AG04450 (cell line): Measurements from ENCODE around the gene TNNC1. TPM values are rescaled to one million over a fixed set of nuclear protein-coding genes. Genes with fewer than 3 reads are reported as not detected.

ENCODE experiments used
- CTCF ChIA-PET: fragments of 300-600, 350-600 bp; formaldehyde crosslinking; extraction: SDS; loops from one replicate; lab custom pipeline; 2022; ENCODE audit warnings: antibody characterized with exemption, inconsistent platforms; lab: Charles Lee
- POLR2A ChIA-PET: fragments of 350-600 bp; formaldehyde crosslinking; extraction: SDS; loops from one replicate; lab custom pipeline; 2021; ENCODE audit warnings: antibody characterized with exemption, inconsistent platforms; lab: Yijun Ruan, JAX
- DNase-seq: peaks from one replicate; pipeline ENCODE4 v3.0.0-alpha.2; 2011; ENCODE audit warnings: low read depth, low spot score
- H3K27ac ChIP-seq: one replicate; pipeline ENCODE4 v1.5.1; 2012; ENCODE audit warnings: low read depth, low read length, control low read depth
- H3K27me3 ChIP-seq: one replicate; pipeline ENCODE4 v1.6.0; 2012; ENCODE audit warnings: low read length; ENCODE audit not compliant: control insufficient read depth, insufficient read depth
- H3K4me3 ChIP-seq: 2 replicates; pipeline ENCODE4 v1.5.1; 2011; ENCODE audit warnings: mild to moderate bottlenecking, low read depth, low read length, control low read depth
- H3K9me3 ChIP-seq: 2 replicates; pipeline ENCODE4 v1.5.1; 2012; ENCODE audit warnings: low read length; ENCODE audit not compliant: control insufficient read depth, insufficient read depth
- polyA plus RNA-seq: library from polyadenylated mRNA; depleted of rRNA; stranded (reverse); fragments of >200 nt; gene quantifications from 2 replicates; pipeline ENCODE4 v1.2.3, GENCODE V29; 2011
- TF ChIP-seq, protein P1 (sequence below): IDR thresholded peaks from 2 replicates; pipeline ENCODE4 v1.5.1; 2011; ENCODE audit warnings: low read depth, low read length, control low read depth, inconsistent platforms

TNNC1 gene
- polyA plus RNA-seq, 1 experiment = 1.7 TPM

DNA sequence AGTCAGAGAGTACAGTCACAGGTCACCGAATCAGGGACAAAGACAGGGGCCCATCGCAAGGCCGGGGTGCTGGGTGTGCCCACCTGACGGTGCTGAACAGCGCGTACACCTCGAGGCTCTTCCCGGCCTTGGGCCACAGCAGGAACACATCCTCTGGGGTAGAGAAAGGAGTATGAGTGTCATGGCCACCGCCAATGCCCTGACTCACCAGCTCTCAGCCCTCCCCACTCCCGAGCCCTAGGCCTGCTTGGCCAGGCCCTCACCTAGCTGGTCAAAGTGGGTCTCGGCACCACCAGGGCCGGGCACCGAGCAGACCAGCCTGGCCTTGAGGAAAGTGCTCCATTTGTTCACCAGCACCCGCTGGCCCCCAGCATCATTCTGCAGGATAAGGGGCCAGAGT lies 13.2 kb downstream of the TNNC1 start:
- Histone ChIP-seq H3K4me3 (no peak overlapping the region), H3K27ac (no peak overlapping the region), H3K27me3 (peaks cover 6% of the 10 kb centered on the region), H3K9me3 (no peaks in the 10 kb centered on the region)
- DNase-seq = no peak
- POLR2A ChIA-PET = no interaction called here
- TF ChIP-seq, protein P1, sequence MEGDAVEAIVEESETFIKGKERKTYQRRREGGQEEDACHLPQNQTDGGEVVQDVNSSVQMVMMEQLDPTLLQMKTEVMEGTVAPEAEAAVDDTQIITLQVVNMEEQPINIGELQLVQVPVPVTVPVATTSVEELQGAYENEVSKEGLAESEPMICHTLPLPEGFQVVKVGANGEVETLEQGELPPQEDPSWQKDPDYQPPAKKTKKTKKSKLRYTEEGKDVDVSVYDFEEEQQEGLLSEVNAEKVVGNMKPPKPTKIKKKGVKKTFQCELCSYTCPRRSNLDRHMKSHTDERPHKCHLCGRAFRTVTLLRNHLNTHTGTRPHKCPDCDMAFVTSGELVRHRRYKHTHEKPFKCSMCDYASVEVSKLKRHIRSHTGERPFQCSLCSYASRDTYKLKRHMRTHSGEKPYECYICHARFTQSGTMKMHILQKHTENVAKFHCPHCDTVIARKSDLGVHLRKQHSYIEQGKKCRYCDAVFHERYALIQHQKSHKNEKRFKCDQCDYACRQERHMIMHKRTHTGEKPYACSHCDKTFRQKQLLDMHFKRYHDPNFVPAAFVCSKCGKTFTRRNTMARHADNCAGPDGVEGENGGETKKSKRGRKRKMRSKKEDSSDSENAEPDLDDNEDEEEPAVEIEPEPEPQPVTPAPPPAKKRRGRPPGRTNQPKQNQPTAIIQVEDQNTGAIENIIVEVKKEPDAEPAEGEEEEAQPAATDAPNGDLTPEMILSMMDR = no peak
- CTCF ChIA-PET = interaction anchor here (1.0 kb wide), 1 partner anchor 28 kb away, joined by 3 read pairs; no protein-coding TSS in a partner anchor

DNA sequence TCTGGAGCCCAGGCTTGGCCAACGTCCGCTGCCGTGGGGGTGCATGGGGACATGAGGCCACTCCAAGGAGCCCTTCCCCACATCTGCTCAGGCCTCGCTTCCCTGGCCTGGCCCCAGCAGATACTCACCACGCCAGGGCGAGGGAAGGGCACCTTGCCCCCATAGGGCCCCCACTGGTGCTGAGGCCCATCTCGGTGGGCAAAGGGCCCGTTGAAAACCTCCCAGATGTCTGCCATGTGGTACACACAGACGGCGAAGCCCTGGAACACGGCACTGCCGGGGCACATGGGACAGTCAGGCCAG lies 13.6 kb downstream of the TNNC1 start:
- TF ChIP-seq, protein P1 = no peak
- H3K9me3 ChIP-seq = no peaks in the 10 kb centered on the region
- peaks cover 6% of the 10 kb centered on the region for H3K27me3 ChIP-seq
- H3K27ac ChIP-seq = no peak overlapping the region
- DNase-seq = no peak
- CTCF ChIA-PET = no interaction called here
- no peak overlapping the region for H3K4me3 ChIP-seq
- POLR2A ChIA-PET = no interaction called here

DNA sequence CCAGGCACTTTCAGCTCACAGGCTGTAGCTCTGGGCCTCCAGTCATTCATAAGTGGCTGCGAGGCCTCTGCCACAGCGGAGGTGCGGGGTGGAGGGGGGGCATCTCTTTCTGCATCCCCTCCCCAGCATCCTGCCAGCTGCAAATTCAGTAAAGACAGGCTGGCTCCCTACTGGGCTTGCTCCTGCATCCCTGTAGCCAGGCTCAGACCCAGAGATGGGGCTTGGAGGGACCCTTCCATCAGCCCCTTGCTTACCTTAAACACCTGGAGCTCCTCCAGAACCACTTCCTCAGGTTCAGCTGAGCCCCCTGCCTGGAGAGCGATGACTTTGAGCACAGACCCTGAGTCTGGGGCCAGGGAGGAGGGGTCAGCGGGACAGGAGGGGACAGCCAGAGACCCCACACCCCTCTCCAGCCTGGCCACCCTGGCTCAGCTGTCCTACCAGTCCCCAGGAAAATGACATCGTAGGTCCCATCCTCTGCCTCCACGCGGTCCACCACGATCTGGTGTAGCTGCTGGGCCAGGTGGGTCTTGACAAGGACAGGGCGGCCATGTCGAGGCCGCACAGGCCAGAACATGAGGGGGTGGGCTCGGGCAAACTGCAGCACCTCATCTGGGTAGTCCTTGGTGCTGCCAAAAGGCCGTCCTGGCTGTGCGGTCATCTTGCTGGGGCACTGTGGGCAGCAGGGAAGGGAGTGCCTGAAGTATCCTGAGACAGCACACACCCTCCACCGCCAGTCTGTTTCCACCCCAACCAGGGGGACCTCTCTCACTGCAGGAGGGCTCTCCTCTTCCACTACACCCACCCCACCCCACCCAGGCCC lies 14.2 kb downstream of the TNNC1 start:
- TF ChIP-seq, protein P1 = no peak

DNA sequence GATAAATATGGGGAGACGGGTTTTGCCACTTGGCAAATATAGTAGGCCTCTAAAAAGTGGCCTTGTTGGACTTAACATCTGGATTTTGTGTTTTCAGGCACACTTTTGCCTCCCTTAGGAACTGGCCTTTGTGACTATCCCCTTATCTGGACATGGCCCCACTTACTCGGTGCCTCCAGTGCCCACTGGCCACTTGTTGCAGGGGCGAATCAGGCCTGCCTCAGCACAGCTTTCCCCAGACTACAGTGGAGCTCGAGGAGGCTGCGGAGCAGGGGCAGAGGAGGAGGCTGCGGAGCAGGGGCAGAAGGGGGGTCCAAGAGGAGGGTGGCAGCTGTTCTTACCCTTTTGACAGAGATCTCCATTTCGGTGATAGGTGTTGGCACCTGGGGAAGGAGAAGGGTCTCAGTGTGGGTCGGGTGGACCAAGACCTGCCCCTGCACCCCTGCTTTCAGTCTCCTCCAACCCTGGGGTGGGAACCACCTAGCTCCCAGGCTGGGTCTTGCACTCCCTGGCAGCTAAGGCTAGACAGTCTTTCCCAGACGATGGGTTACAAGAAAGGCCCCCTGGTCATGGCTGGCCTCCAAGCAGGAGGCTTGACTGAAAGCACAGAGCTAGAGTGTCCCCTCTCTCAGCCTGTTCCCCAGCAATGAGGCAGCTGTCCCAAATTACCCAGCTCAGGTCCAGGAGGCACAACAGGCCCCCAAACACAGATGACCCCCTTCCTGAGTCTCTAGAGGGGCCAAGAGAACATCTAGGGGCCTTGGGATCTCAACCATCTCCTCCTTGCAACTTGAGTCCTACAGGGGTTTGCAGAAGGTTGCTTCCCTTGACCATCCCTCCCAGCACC lies 15.0 kb downstream of the TNNC1 start:
- ChIA-PET POLR2A (no interaction called here), CTCF (interaction anchor here (0.7 to 0.8 kb wide), 2 partner anchors 9 to 10 kb away, joined by 3 to 5 read pairs; no protein-coding TSS in a partner anchor)
- no peak for DNase-seq
- Histone ChIP-seq H3K9me3 (no peaks in the 10 kb centered on the region), H3K4me3 (no peak overlapping the region), H3K27ac (no peak overlapping the region), H3K27me3 (peaks cover 13% of the 10 kb centered on the region)
- TF ChIP-seq, protein P1 = no peak

More for the DNA sequence above, 14.2 kb downstream of the TNNC1 start:
- no peak for DNase-seq
- Histone ChIP-seq H3K27ac (no peak overlapping the region), H3K9me3 (no peaks in the 10 kb centered on the region), H3K4me3 (no peak overlapping the region), H3K27me3 (peaks cover 6% of the 10 kb centered on the region)
- ChIA-PET CTCF (interaction anchor here (0.7 to 0.8 kb wide), 2 partner anchors 8 to 9 kb away, joined by 3 to 5 read pairs; no protein-coding TSS in a partner anchor), POLR2A (no interaction called here)

DNA sequence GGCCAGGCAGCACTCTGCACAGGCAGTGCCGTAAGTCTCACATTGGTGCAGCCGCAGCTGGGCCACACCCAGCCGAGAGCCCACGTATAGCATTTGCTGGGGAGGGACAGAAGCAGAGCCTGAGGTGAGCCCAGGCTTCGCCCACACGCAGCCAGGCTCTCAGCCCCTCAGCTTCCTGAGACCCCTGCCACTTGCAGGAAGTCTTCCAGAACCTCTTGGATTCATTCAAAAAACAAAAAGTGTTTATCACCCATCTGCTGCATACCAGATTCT lies 15.8 kb downstream of the TNNC1 start:
- no peak for DNase-seq
- ChIA-PET POLR2A (no interaction called here), CTCF (interaction anchor here (1.1 to 2.9 kb wide), 2 partner anchors 10 to 26 kb away, joined by 7 to 10 read pairs; no protein-coding TSS in a partner anchor)
- H3K27me3 ChIP-seq = peaks cover 18% of the 10 kb centered on the region
- no peak overlapping the region for H3K4me3 ChIP-seq
- TF ChIP-seq, protein P1 = no peak
- H3K9me3 ChIP-seq = no peaks in the 10 kb centered on the region
- H3K27ac ChIP-seq = no peak overlapping the region
